ENCODE measurements around the gene PRSS23.
"Not testable (repeated sequence)": the region's sequence is repeated elsewhere in the genome, so short reads cannot be mapped to it uniquely, and the experiment has no call there.

PRSS23 gene

DNA sequence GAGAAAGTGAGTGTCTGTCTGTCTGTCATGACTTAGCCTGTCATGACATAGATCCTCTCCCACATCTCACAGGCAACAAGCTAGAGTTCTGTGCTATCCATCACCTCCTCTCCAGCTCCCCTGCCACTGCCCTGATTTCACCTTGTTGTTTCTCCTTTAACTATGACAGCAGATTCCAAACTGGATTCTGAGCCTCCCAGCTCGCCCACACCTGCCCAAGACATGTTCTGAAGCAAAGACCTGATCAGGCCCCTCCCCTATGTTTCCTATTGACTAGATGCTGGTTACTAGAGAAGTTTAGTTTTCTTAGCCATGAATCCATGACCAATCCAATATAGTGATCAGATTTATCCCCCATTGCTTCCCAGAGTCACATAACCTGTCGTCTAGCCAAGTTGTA, 15.4 kb downstream of the PRSS23 start:
- no peak for DNase-seq

DNA sequence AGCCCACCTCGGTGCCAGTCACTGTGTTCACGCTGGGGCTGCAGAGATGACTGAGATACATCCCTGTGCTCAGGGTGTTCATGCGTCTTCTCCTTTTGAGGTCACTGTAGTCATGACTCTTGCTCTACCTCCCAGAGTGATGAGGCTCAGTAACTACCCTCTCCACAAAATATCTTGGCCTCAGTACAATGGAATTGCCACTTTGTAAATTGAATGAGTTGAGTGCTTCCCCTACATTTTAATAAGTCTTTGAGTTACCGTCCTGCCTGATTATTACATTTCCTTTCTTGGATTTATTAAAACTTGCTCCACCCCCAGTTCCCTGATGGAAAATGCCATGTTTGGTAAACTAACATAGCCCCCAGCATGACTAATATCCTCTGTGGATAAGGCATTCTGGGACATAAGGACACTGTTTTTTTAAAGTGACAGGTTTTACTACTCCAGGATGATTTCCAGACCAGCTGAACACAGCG, 15.9 kb downstream of the PRSS23 start:
- DNase-seq: no peak

- peak; percentile 85 for DNase-seq
Measured at GRCh38 chr11:86818462-86819192, 18.3 kb downstream of the PRSS23 start.

GRCh38 chr11:86824139-86824538, 23.8 kb downstream of the PRSS23 start:
- DNase-seq: not testable (repeated sequence)

DNA sequence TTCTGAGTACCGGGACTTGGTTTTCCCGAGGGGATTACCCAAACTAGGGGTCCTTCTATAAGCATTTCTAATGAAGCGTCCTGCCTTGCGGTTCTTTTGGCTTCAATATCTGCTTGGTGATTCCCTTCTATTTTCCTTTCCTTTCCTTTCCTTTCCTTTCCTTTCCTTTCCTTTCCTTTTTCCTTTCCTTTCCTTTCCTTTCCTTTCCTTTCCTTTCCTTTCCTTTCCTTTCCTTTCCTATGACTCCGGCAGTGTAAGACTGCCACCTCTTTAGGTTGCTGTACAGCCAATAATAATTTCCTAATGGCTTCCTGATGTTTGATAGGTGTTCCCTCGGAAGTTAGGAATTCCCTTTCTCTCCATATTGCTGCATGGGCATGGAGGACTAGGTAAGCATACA, 34.0 kb downstream of the PRSS23 start:
- not testable (repeated sequence) for DNase-seq

- DNase-seq: peak; percentile 26
Measured at GRCh38 chr11:86844762-86845508, 44.6 kb downstream of the PRSS23 start.

DNA sequence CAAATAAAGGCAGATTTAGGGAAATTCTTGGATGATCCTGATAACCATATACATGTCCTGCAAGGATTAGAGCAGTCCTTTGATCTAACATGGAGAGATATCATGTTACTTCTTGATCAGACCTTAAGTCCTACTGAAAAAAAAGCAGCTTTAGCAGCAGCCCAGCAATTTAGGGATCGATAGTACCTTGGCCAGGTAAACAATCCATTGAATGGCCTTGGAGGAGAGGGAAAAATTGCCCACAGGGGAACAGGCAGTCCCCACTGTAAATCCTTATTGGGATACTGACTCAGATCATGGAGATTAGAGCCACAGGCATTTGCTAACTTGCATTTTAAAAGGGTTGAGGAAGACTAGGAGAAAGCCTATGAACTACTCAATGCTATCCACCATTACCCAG, 47.8 kb downstream of the PRSS23 start:
- no peak for DNase-seq

DNA sequence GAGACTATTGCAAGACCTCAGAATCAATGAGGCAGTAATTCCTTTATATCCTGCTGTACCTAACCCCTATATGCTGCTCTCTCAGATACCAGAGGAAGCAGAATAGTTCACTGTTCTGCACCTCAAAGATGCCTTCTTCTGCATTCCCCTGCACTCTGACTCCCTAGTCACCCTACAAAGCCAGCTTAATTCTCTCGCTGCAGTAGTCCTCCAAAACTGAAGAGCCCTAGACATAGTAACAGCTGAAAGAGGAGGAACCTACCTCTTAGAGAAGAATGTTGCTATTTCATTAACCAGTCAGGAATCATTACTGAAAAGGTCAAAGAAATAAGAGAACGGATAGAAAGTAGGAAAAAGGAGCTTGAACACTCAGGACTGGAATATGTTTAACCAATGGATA, 49.3 kb downstream of the PRSS23 start:
- DNase-seq: no peak

Data from NCI-H510A treated with DMSO at 0.1 percent for 48 hours (cell line).